GM13977 (cell line): ENCODE results near the gene CERKL.

ENCODE experiments used
- DNase-seq: peaks from one replicate; pipeline ENCODE4 v3.0.0; 2012; ENCODE audit warnings: low spot score
- CTCF ChIP-seq: IDR thresholded peaks from 2 replicates; pipeline ENCODE4 v1.5.1; 2012; ENCODE audit warnings: mild to moderate bottlenecking, control low read depth; ENCODE audit not compliant: insufficient read depth; ENCODE audit errors: extremely low read depth, missing control alignments
- in situ Hi-C: fragments of 300-500 bp; cut with MboI; formaldehyde crosslinking; loops from one replicate; pipeline ENCODE4 v1.12.0; 2022; ENCODE audit warnings: low sequenced_read_pairs, low pct_unique_long_range_greater_than_20kb, mixed read lengths, inconsistent platforms; ENCODE audit not compliant: unreplicated experiment

CERKL gene

GRCh38 chr2:181602017-181602416 is 54.9 kb downstream of the CERKL start:
- DNase-seq = no peak
- in situ Hi-C loops = no loop called here
- TF ChIP-seq CTCF = no peak

GRCh38 chr2:181596556-181596955 is 60.3 kb downstream of the CERKL start:
- no peak for DNase-seq
- in situ Hi-C loops = no loop called here
- TF ChIP-seq CTCF = no peak

- no peak for TF ChIP-seq CTCF
- no peak for DNase-seq
- in situ Hi-C loops = no loop called here
Measured at GRCh38 chr2:181594322-181594721, 62.6 kb downstream of the CERKL start.

- in situ Hi-C loops = loop anchor here (10.0 kb wide), 1 partner anchor 115 kb away; no protein-coding TSS in a partner anchor
- no peak for TF ChIP-seq CTCF
- DNase-seq = no peak
Measured at GRCh38 chr2:181589779-181590178, 67.1 kb downstream of the CERKL start.

GRCh38 chr2:181588546-181588945 is 68.4 kb downstream of the CERKL start:
- no peak for TF ChIP-seq CTCF
- no peak for DNase-seq
- in situ Hi-C loops = loop anchor here (10.0 kb wide), 1 partner anchor 116 kb away; no protein-coding TSS in a partner anchor

GRCh38 chr2:181586569-181587081 is 70.3 kb downstream of the CERKL start:
- in situ Hi-C loops = loop anchor here (10.0 kb wide), 1 partner anchor 118 kb away; no protein-coding TSS in a partner anchor
- no peak for TF ChIP-seq CTCF
- no peak for DNase-seq
